Gastrocnemius medialis (tissue), 4 donors: ENCODE results near the gene MSI2.

ENCODE experiments used
- POLR2A ChIP-seq, 2 donors: fragments of 450-650 bp; IDR thresholded peaks; one replicate each; pipeline ENCODE4 v1.6.1; 2017; ENCODE audit warnings: antibody characterized with exemption in 2 of 2, mild to moderate bottlenecking in 2 of 2, moderate library complexity in 2 of 2
- TF ChIP-seq, protein P1 (sequence below), 5 experiments: fragments of 450-650 bp in 3 of 5; fragments of 200-600 bp in 2 of 5; sonication (generic) in 2 of 5; IDR thresholded peaks in 4 of 5; conservative IDR thresholded peaks in 1 of 5; 1 replicate in 4 of 5; 2 replicates in 1 of 5; pipeline ENCODE4 v1.5.1; 2016 to 2019; ENCODE audit warnings: antibody characterized with exemption in 5 of 5, mild to moderate bottlenecking in 3 of 5, moderate library complexity in 3 of 5

DNA sequence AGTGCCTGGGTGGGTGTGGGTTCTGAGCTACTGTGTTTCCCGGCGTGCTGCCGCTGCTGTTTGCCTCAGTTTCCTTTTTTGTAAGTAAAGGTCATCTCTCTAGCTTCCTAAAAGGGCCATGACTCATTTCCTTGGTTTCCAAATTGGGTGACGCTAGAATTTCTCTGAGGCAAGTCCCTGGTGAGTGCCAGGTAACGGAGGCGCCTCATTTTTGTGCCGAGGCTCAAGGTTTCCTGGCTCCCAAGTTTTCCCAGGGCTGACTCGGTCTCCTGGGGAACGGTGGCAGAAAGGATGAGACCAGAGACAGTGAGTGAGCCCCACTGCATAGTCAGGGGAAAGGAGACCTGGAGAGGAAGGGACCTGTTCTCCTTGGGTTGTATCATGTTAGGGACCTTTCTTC, 20.3 kb downstream of the MSI2 start:
- TF ChIP-seq, protein P1, sequence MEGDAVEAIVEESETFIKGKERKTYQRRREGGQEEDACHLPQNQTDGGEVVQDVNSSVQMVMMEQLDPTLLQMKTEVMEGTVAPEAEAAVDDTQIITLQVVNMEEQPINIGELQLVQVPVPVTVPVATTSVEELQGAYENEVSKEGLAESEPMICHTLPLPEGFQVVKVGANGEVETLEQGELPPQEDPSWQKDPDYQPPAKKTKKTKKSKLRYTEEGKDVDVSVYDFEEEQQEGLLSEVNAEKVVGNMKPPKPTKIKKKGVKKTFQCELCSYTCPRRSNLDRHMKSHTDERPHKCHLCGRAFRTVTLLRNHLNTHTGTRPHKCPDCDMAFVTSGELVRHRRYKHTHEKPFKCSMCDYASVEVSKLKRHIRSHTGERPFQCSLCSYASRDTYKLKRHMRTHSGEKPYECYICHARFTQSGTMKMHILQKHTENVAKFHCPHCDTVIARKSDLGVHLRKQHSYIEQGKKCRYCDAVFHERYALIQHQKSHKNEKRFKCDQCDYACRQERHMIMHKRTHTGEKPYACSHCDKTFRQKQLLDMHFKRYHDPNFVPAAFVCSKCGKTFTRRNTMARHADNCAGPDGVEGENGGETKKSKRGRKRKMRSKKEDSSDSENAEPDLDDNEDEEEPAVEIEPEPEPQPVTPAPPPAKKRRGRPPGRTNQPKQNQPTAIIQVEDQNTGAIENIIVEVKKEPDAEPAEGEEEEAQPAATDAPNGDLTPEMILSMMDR (IDR thresholded peaks at IDR 0.05 in 4 of 5, conservative IDR thresholded peaks at IDR 0.05 in 1 of 5): no peak
- no peak for TF ChIP-seq POLR2A (IDR thresholded peaks at IDR 0.05)
